Measurements from ENCODE around the gene FSTL4.

DNA sequence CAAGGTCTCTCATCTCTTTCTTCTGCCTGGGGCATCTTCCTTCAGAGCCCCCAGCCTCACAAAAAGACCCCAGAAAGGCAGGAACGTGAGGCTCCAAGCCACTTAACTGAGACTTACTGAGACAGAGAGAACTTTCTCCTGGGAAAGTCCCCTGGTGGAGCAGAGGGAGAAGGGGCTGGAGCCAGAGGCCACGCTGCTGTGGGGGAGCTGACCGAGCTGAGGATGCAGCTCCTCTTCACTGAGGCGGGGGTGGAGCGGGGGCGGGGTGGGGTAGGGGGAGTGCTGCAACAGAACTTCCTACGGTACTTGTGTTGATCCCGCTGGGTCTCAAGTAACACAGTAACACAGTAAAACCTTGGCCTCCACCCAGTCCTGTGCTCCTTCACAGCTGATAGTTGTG, 204.0 kb downstream of the FSTL4 start:
- no peak for TF ChIP-seq CTCF (IDR thresholded peaks at IDR 0.05)
- TF ChIP-seq POLR2A (IDR thresholded peaks at IDR 0.05) = no peak

All from lower leg skin (tissue), 3 donors.